GM12874 (cell line): ENCODE data around the gene CBLL2.

Experiments
- CTCF ChIP-seq: IDR thresholded peaks from 2 replicates; pipeline ENCODE4 v1.5.1; 2011; ENCODE audit warnings: low read depth, mild to moderate bottlenecking, control low read depth, low read length, moderate library complexity; ENCODE audit not compliant: insufficient read depth

CBLL2 gene

GRCh38 chrX:22314211-22314610, 41.5 kb downstream of the CBLL2 start:
- no peak for TF ChIP-seq CTCF

- no peak for TF ChIP-seq CTCF
Measured at GRCh38 chrX:22314692-22315091, 42.0 kb downstream of the CBLL2 start.

- TF ChIP-seq CTCF: no peak
Measured at GRCh38 chrX:22315151-22315550, 42.4 kb downstream of the CBLL2 start.

- TF ChIP-seq CTCF: no peak
Measured at GRCh38 chrX:22320236-22320873, 47.6 kb downstream of the CBLL2 start.

- no peak for TF ChIP-seq CTCF
Measured at GRCh38 chrX:22323541-22323940, 50.8 kb downstream of the CBLL2 start.
